ENCODE results near the gene TNNI3K. TPM values are rescaled to one million over a fixed set of nuclear protein-coding genes. Genes with fewer than 3 reads are reported as not detected.

TNNI3K gene
- total and polyA plus RNA-seq, 10 of the 15 experiments (the other 5 are each of a cell fraction or from before 2014, with no cell fraction given), result 0.14 to 1.6 (median 0.44) TPM; not detected in 4

DNA sequence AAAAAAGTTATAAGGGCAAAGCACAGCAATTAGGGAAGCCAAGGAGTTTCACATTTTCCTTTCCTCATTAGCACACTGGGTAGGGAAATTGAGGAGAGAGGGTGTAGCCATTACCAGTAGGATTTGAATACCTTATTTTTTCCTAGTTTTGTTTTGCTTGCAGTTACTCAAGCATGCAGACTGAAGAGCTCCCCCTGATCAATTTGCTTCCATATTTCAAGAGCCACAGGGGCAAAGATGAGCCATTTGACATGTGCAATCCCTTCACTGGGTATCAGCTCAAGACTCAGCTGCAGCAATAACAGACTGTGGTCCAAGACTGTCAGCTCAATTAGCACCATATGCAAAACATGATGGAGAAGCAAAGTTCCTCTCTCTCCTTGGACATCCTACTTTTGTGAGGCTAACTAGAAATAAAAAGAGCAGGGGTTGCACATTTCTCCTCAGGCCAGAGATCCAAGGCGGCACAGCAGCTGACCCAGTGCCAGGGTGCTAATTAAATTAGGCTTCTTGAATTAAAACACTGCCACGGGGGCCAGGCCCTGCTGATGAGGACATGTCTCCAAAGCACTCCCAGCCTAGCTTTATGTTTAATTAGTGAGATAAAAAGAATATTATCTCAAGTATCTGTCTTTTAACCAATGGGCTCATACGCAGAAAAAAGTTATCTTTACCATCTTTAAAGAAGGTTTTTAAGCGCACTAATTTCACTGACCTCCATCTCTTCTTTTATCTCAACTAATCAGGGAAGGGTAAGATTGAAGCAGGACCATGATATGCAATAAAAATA is 314.0 kb downstream of the TNNI3K start (continued):
- TF ChIP-seq, protein P1, sequence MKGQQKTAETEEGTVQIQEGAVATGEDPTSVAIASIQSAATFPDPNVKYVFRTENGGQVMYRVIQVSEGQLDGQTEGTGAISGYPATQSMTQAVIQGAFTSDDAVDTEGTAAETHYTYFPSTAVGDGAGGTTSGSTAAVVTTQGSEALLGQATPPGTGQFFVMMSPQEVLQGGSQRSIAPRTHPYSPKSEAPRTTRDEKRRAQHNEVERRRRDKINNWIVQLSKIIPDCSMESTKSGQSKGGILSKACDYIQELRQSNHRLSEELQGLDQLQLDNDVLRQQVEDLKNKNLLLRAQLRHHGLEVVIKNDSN (IDR thresholded peaks at IDR 0.05; ENCODE audit: borderline replicate concordance, extremely low read length, insufficient read depth, low read depth, low read length), result no peak
- TF ChIP-seq TARDBP (IDR thresholded peaks at IDR 0.05; ENCODE audit: borderline replicate concordance) (no peak), YY1 (IDR thresholded peaks at IDR 0.05; ENCODE audit: low read depth, low read length) (no peak), ZNF622 (IDR thresholded peaks at IDR 0.05) (no peak)

DNA sequence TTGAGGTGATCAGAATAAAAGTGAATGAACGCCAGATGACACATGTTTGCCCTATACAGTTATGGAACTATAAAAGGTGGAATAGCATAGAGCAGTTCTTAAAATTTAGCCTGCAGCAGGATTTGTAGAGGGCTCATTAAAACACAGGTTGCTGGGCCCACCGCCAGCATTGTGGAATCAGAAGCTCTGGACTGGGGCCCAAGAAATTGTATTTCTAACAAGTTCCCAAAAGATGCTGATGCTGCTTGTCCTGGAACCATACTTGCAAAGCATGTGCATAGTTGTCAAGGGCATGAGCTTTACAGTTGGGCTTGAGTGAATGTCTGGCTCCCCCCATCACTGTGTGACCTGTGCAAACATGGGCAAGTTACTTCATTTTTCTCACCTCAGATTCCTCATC is 314.7 kb downstream of the TNNI3K start:
- SMC1A ChIA-PET (ENCODE audit: uncharacterized antibody, unreplicated experiment), result no interaction called here
- DNase-seq (ENCODE audit: low read depth, low spot score) (no peak), ATAC-seq (no peak), FAIRE-seq (no peak)
- POLR2A ChIA-PET, result no interaction called here
- BruUV-seq (replicated peaks), result no TSS peak
- H3K4me2 ChIP-seq (ENCODE audit: control insufficient read depth, insufficient read depth), result no peak overlapping the region
- H3K9me3 ChIP-seq (replicated peaks; ENCODE audit: control insufficient read depth, insufficient read depth, low read length), result no peaks in the 10 kb centered on the region
- no peak overlapping the region for H3K27ac ChIP-seq (ENCODE audit: control insufficient read depth, insufficient read depth)
- no peaks in the 10 kb centered on the region for H3K4me1 ChIP-seq (ENCODE audit: control insufficient read depth, insufficient read depth, low read length)
- H2AFZ ChIP-seq (ENCODE audit: control insufficient read depth, low read depth, low read length), result no peak overlapping the region
- H3K36me3 ChIP-seq (ENCODE audit: control insufficient read depth in 2 of 2, insufficient read depth in 2 of 2, low read length in 1 of 2), result no peaks in the 10 kb centered on the region
- RAD21 ChIA-PET (ENCODE audit: unreplicated experiment), result no interaction called here
- H3K4me3 ChIP-seq, result no peak overlapping the region
- CTCF ChIA-PET, result no interaction called here
- intact Hi-C loops (cut with micrococcal nuclease; ENCODE audit: unreplicated experiment), result no loop called here
- 57% methylated on average over 2 of the region's 2 CpGs for WGBS (ENCODE audit: insufficient coverage, insufficient replicate concordance, low lambda C conversion rate, missing lambda C conversion rate)
- no peaks in the 10 kb centered on the region for H3K79me2 ChIP-seq (ENCODE audit: control insufficient read depth, insufficient read depth, low read length)
- no peak overlapping the region for H3K9ac ChIP-seq (ENCODE audit: control insufficient read depth, insufficient read depth, low read length)
- H4K20me1 ChIP-seq (ENCODE audit: control insufficient read depth, insufficient read depth), result no peaks in the 10 kb centered on the region
- TF ChIP-seq JUNB (IDR thresholded peaks at IDR 0.05) (no peak), CREM (IDR thresholded peaks at IDR 0.05; ENCODE audit: low read depth) (no peak), LARP7 (IDR thresholded peaks at IDR 0.05) (no peak)
- in situ Hi-C loops (cut with MboI), result no loop called here
- no peaks in the 10 kb centered on the region; a peak in 1 of 4 replicates for H3K27me3 ChIP-seq (replicated peaks in 1 of 2; ENCODE audit: control insufficient read depth in 2 of 2, insufficient read depth in 2 of 2, low read length in 1 of 2)

All from GM12878 (cell line).